K562 (cell line): ENCODE results near the gene NUP43. TPM values are rescaled to one million over a fixed set of nuclear protein-coding genes. Genes with fewer than 3 reads are reported as not detected.

Experiments used
- CREM ChIP-seq: IDR thresholded peaks from 2 replicates; pipeline ENCODE4 v1.6.1; 2014; ENCODE audit warnings: antibody characterized with exemption, low read depth
- ESRRA ChIP-seq: fragments of 450-650 bp; IDR thresholded peaks from 2 replicates; pipeline ENCODE4 v1.6.1; 2014; ENCODE audit warnings: low read depth, mild to moderate bottlenecking, moderate library complexity, borderline replicate concordance
- FOXK2 ChIP-seq, 2 experiments: fragments of 450-650 bp; IDR thresholded peaks in 1 of 2; conservative IDR thresholded peaks in 1 of 2; 2 replicates each; pipeline ENCODE4 v1.6.1; 2016; ENCODE audit warnings: low read depth in 2 of 2, mild to moderate bottlenecking in 1 of 2
- HCFC1 ChIP-seq: IDR thresholded peaks from 2 replicates; pipeline ENCODE4 v1.6.1; 2012; ENCODE audit warnings: low read depth, low read length, improper control_type of control experiment
- HMGXB4 ChIP-seq: sonication (generic); formaldehyde crosslinking; IDR thresholded peaks from 2 replicates; pipeline ENCODE4 v1.8.1; 2023; ENCODE audit warnings: mild to moderate bottlenecking, missing genetic modification reagents
- HNRNPH1 ChIP-seq: fragments of 200-400 bp; formaldehyde crosslinking; optimal IDR thresholded peaks from 2 replicates; pipeline ENCODE3; 2017; ENCODE audit warnings: low read depth, mild to moderate bottlenecking, low read length, moderate library complexity
- PCBP1 ChIP-seq: fragments of 200-400 bp; formaldehyde crosslinking; IDR thresholded peaks from 2 replicates; pipeline ENCODE4 v1.6.1; 2018; ENCODE audit warnings: mild to moderate bottlenecking, low read depth, low read length; ENCODE audit not compliant: poor library complexity, severe bottlenecking
- RUNX1 ChIP-seq: sonication (generic); IDR thresholded peaks from 2 replicates; pipeline ENCODE4 v1.6.1; 2016; ENCODE audit warnings: antibody characterized with exemption, low read depth
- VEZF1 ChIP-seq: fragments of 200-800 bp; sonication (Bioruptor generic); IDR thresholded peaks from 2 replicates; pipeline ENCODE4 v1.6.1; 2017; ENCODE audit warnings: missing genetic modification characterization, missing compliant biosample characterization
- ZC3H11A ChIP-seq: IDR thresholded peaks from 2 replicates; pipeline ENCODE4 v1.6.1; 2012; ENCODE audit warnings: low read depth, low read length, improper control_type of control experiment
- ZFP1 ChIP-seq: fragments of 450-650 bp; formaldehyde crosslinking; IDR thresholded peaks from 2 replicates; pipeline ENCODE4 v1.4.0; 2020; ENCODE audit warnings: mild to moderate bottlenecking, mixed read lengths
- ZMIZ1 ChIP-seq, 2 experiments: fragments of 150-350 bp in 1 of 2; IDR thresholded peaks; 2 replicates each; pipeline ENCODE4 v1.6.1; 2012 to 2016; ENCODE audit warnings: low read depth in 2 of 2, low read length in 2 of 2, mild to moderate bottlenecking in 1 of 2, moderate library complexity in 1 of 2
- ZNF146 ChIP-seq: IDR thresholded peaks from one replicate; pipeline ENCODE4 v1.6.1; 2018; ENCODE audit warnings: missing compliant biosample characterization; ENCODE audit not compliant: unreplicated experiment
- ZNF174 ChIP-seq: fragments of 250-450 bp; sonication (Bioruptor Pico); IDR thresholded peaks from 2 replicates; pipeline ENCODE4 v1.4.0; 2020; ENCODE audit warnings: mild to moderate bottlenecking
- ZNF280B ChIP-seq: fragments of 250-450 bp; sonication (Bioruptor Pico); IDR thresholded peaks from 2 replicates; pipeline ENCODE4 v1.5.1; 2021; ENCODE audit warnings: mild to moderate bottlenecking
- ZNF347 ChIP-seq: fragments of 450-650 bp; formaldehyde crosslinking; IDR thresholded peaks from 2 replicates; pipeline ENCODE4 v1.4.0; 2020; ENCODE audit warnings: low read depth, mild to moderate bottlenecking, moderate library complexity
- polyA plus RNA-seq, 8 experiments: library from polyadenylated mRNA; depleted of rRNA in 4 of 8; stranded (reverse) in 5 of 8; unstranded in 3 of 8; fragments of >200 nt; fragmentation: Nextera tagmentation in 2 of 8; fragmentation: Illumina TruSeq in 1 of 8; extraction: Ambion mirVana in 2 of 8; extraction: Trizol in 1 of 8; gene quantifications; 2 replicates each; pipeline versions ENCODE4 v1.2.1 to v1.2.3, GENCODE V29; 2011 to 2014; ENCODE audit warnings: inconsistent platforms in 1 of 8, missing spikeins in 1 of 8
- total RNA-seq, 7 experiments: library from RNA; depleted of rRNA in 6 of 7; stranded (reverse); fragments of >200 nt in 6 of 7; fragmentation: Illumina TruSeq in 2 of 7; extraction: Trizol in 2 of 7; gene quantifications; 2 replicates each; pipeline versions ENCODE4 v1.2.1 to v1.2.3, GENCODE V29; 2011 to 2021; ENCODE audit warnings: low replicate concordance in 1 of 7
- TF ChIP-seq, protein P1 (sequence below): fragments of 450-650 bp; formaldehyde crosslinking; conservative IDR thresholded peaks from 2 replicates; pipeline ENCODE4 v1.4.0; 2022; ENCODE audit warnings: mild to moderate bottlenecking, missing genetic modification characterization

The NUP43 gene
- total and polyA plus RNA-seq, 9 of the 15 experiments (the other 6 are each of a cell fraction or from before 2014, with no cell fraction given): 28.9 to 136 (median 67.4) TPM

DNA sequence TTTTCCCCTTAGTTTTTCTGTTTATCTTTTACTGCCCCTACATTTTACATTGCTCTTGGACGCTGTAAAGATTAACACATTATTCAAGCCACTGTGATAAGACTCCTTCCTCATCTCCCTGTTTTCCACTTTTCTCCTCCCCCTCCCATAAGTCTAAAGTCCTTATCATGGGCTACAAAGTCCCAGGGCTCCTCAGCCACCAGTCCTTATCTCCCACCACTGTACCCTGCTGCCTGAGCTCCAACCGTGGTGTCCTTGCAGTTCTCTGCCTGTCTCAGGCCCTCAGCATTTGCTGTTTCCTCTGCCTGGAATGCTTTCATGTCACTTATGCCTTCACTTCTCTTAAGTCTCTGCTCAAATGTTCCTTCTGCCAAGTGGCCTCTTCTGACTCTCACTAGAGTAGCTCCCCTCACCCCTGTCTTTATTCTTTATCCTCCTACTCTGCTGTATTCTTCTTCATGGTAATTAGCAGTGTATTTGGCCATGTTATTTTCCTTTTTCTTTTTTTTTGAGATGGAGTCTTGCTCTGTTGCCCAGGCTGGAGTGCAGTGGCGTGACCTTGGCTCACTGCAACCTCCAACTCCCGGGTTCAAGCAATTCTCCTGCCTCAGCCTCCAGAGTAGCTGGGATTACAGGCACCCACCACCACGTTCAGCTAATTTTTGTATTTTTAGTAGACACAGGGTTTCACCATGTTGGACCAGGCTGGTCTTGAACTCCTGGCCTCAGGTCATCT lies 17.7 kb downstream of the NUP43 start (continued):
- TF ChIP-seq VEZF1 (CRISPR knock-in tag) (peak; percentile 83), ZFP1 (CRISPR knock-in tag) (peak; percentile 31; the same call in 1 of the 2 replicates), ESRRA (peak; percentile 43; the same call in 1 of the 2 replicates), ZNF174 (no peak), HCFC1 (no peak), ZNF146 (no peak), FOXK2 (conservative IDR thresholded peaks at IDR 0.05 in 1 of 2, IDR thresholded peaks at IDR 0.05 in 1 of 2; ENCODE audit: low read depth in 2 of 2) (peak; percentile 74 to 76; a peak in 2 of 4 replicates), ZMIZ1 (IDR thresholded peaks at IDR 0.05; ENCODE audit: low read depth in 2 of 2, low read length in 2 of 2) (peak in 1 of 2 experiments; percentile 85; a peak in 2 of 4 replicates), ZC3H11A (no peak), RUNX1 (no peak), CREM (peak; percentile 73; the same call in 1 of the 2 replicates), HNRNPH1 (no peak), HMGXB4 (CRISPR knock-in tag) (no peak), ZNF280B (CRISPR knock-in tag) (no peak), PCBP1 (no peak), ZNF347 (CRISPR knock-in tag) (no peak)
- TF ChIP-seq, protein P1, sequence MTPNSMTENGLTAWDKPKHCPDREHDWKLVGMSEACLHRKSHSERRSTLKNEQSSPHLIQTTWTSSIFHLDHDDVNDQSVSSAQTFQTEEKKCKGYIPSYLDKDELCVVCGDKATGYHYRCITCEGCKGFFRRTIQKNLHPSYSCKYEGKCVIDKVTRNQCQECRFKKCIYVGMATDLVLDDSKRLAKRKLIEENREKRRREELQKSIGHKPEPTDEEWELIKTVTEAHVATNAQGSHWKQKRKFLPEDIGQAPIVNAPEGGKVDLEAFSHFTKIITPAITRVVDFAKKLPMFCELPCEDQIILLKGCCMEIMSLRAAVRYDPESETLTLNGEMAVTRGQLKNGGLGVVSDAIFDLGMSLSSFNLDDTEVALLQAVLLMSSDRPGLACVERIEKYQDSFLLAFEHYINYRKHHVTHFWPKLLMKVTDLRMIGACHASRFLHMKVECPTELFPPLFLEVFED: peak; percentile 74
